SJCRH30 (cell line): ENCODE data around the gene ST6GALNAC2. TPM values are rescaled to one million over a fixed set of nuclear protein-coding genes. Genes with fewer than 3 reads are reported as not detected.

Source experiments
- total RNA-seq: library from RNA; depleted of rRNA; stranded (reverse); fragments of >200 nt; shearing (Covaris generic); gene quantifications from 2 replicates; pipeline ENCODE4 v1.2.3, GENCODE V29; 2014; rRNA removed

ST6GALNAC2 gene
- total RNA-seq, 1 experiment from 2014 or later, result not detected

Other genes with a start within 250 kb of the ST6GALNAC2 start
- 69.3 and 70.0 TPM in 2 replicates for gene PRPSAP1, start 231.9 kb downstream of the ST6GALNAC2 start, total RNA-seq
- gene SPHK1, start 201.3 kb downstream of the ST6GALNAC2 start, total RNA-seq, result 5.4 and 5.8 TPM in 2 replicates
- gene UBE2O, start 132.7 kb downstream of the ST6GALNAC2 start, total RNA-seq, result 40.9 and 41.5 TPM in 2 replicates
- 0.24 and 0.58 TPM in 2 replicates for gene AANAT, start 118.3 kb downstream of the ST6GALNAC2 start, total RNA-seq
- 2.4 and 2.5 TPM in 2 replicates for gene RHBDF2, start 84.4 kb downstream of the ST6GALNAC2 start, total RNA-seq
- not detected in 2 replicates for gene CYGB, start 48.2 kb downstream of the ST6GALNAC2 start, total RNA-seq
- 2.1 and 3.4 TPM in 2 replicates for gene PRCD, start 45.8 kb downstream of the ST6GALNAC2 start, total RNA-seq
- not detected in 2 replicates for gene ST6GALNAC1, start 57.9 kb upstream of the ST6GALNAC2 start, total RNA-seq
- 245 and 247 TPM in 2 replicates for gene MXRA7, start 125.1 kb upstream of the ST6GALNAC2 start, total RNA-seq
- 36.4 and 39.8 TPM in 2 replicates for gene JMJD6, start 140.7 kb upstream of the ST6GALNAC2 start, total RNA-seq
- gene METTL23, start 141.0 kb upstream of the ST6GALNAC2 start, total RNA-seq, result 33.3 and 39.5 TPM in 2 replicates
- 516 and 599 TPM in 2 replicates for gene SRSF2, start 151.5 kb upstream of the ST6GALNAC2 start, total RNA-seq
- gene MFSD11, start 152.3 kb upstream of the ST6GALNAC2 start, total RNA-seq, result 35.5 and 40.4 TPM in 2 replicates